DMS79 treated with DMSO at 0.1 percent for 48 hours (cell line): ENCODE data around the gene HOXA1.

Experiments used
- DNase-seq: peaks from one replicate; lab custom pipeline; 2025; lab: John Stamatoyannopoulos, UW

Gene HOXA1

GRCh38 chr7:27116962-27117886 is 21.4 kb upstream of the HOXA1 start:
- DNase-seq: no peak

- peak; percentile 65 for DNase-seq
These were observed 20.5 kb upstream of the HOXA1 start for GRCh38 chr7:27116031-27116961.

- no peak for DNase-seq
These were observed 19.6 kb upstream of the HOXA1 start for GRCh38 chr7:27115221-27116026.

GRCh38 chr7:27114881-27115220 is 19.1 kb upstream of the HOXA1 start:
- no peak for DNase-seq

GRCh38 chr7:27113991-27114769 is 18.4 kb upstream of the HOXA1 start:
- DNase-seq: no peak

- DNase-seq: no peak
These were observed 17.5 kb upstream of the HOXA1 start for GRCh38 chr7:27112955-27113949.

GRCh38 chr7:27112361-27112760 is 16.6 kb upstream of the HOXA1 start:
- DNase-seq: no peak

- no peak for DNase-seq
These were observed 16.0 kb upstream of the HOXA1 start for GRCh38 chr7:27111751-27112277.

GRCh38 chr7:27111042-27111750 is 15.4 kb upstream of the HOXA1 start:
- DNase-seq: no peak

- no peak for DNase-seq
These were observed 14.6 kb upstream of the HOXA1 start for GRCh38 chr7:27110186-27111031.

- DNase-seq: no peak
These were observed 13.8 kb upstream of the HOXA1 start for GRCh38 chr7:27109466-27110185.

- DNase-seq: no peak
These were observed 12.8 kb upstream of the HOXA1 start for GRCh38 chr7:27108390-27109127.

GRCh38 chr7:27107391-27108381 is 11.9 kb upstream of the HOXA1 start:
- DNase-seq: no peak

GRCh38 chr7:27106901-27107240 is 11.1 kb upstream of the HOXA1 start:
- no peak for DNase-seq

- no peak for DNase-seq
These were observed 10.5 kb upstream of the HOXA1 start for GRCh38 chr7:27106181-27106900.
